SK-N-SH treated with all-trans-retinoic acid at 6 μM for 48 hours (cell line): ENCODE data around the gene PCNX3.

Experiments
- ATAC-seq: fragments of 200-7000 bp; cut with Tn5 transposase; 3 replicates; pipeline ENCODE4 v1.9.1; 2020; ENCODE audit warnings: mild to moderate bottlenecking, moderate library complexity
- ARNTL ChIP-seq: fragments of 450-650 bp; formaldehyde crosslinking; IDR thresholded peaks from 2 replicates; pipeline ENCODE4 v1.5.0; 2020; ENCODE audit warnings: low read depth, mild to moderate bottlenecking, moderate library complexity, borderline replicate concordance
- BACH2 ChIP-seq: fragments of 250-450 bp; sonication (Bioruptor Pico); IDR thresholded peaks from 2 replicates; pipeline ENCODE4 v1.9.0; 2021; ENCODE audit warnings: mild to moderate bottlenecking, borderline replicate concordance
- CSDC2 ChIP-seq: fragments of 250-450 bp; sonication (Bioruptor Pico); IDR thresholded peaks from 2 replicates; pipeline ENCODE4 v1.5.0; 2020; ENCODE audit warnings: mild to moderate bottlenecking, moderate library complexity
- ESRRG ChIP-seq: fragments of 250-450 bp; sonication (Bioruptor Pico); IDR thresholded peaks from 2 replicates; pipeline ENCODE4 v1.6.1; 2021; ENCODE audit warnings: mild to moderate bottlenecking
- GLIS3 ChIP-seq: fragments of 250-450 bp; sonication (Bioruptor Pico); IDR thresholded peaks from 2 replicates; pipeline ENCODE4 v1.5.0; 2020; ENCODE audit warnings: mild to moderate bottlenecking, moderate library complexity
- ISL1 ChIP-seq: fragments of 250-450 bp; sonication (Bioruptor Pico); IDR thresholded peaks from 2 replicates; pipeline ENCODE4 v2.1.2; 2022; ENCODE audit warnings: mild to moderate bottlenecking, moderate library complexity
- OSR1 ChIP-seq: fragments of 250-450 bp; sonication (Bioruptor Pico); IDR thresholded peaks from 2 replicates; pipeline ENCODE4 v1.8.0; 2022; ENCODE audit warnings: moderate library complexity, mild to moderate bottlenecking, inconsistent platforms
- PPARA ChIP-seq: fragments of 250-450 bp; sonication (Bioruptor Pico); IDR thresholded peaks from 2 replicates; pipeline ENCODE4 v1.5.0; 2020; ENCODE audit warnings: mild to moderate bottlenecking, borderline replicate concordance
- RARB ChIP-seq: fragments of 250-450 bp; sonication (Bioruptor Pico); IDR thresholded peaks from 2 replicates; pipeline ENCODE4 v1.8.0; 2021; ENCODE audit warnings: mild to moderate bottlenecking, moderate library complexity
- SNAI2 ChIP-seq: fragments of 250-450 bp; sonication (Bioruptor Pico); IDR thresholded peaks from 2 replicates; pipeline ENCODE4 v1.5.0; 2020; ENCODE audit warnings: mild to moderate bottlenecking, moderate library complexity
- TCF4 ChIP-seq: fragments of 250-450 bp; sonication (Bioruptor Pico); IDR thresholded peaks from 2 replicates; pipeline ENCODE4 v1.8.0; 2021; ENCODE audit warnings: mild to moderate bottlenecking, moderate library complexity, borderline replicate concordance
- TOX ChIP-seq: fragments of 250-450 bp; sonication (Bioruptor Pico); IDR thresholded peaks from 2 replicates; pipeline ENCODE4 v1.8.0; 2021; ENCODE audit warnings: mild to moderate bottlenecking, moderate library complexity, borderline replicate concordance
- ZC3H10 ChIP-seq: fragments of 250-450 bp; sonication (Bioruptor Pico); IDR thresholded peaks from 2 replicates; pipeline ENCODE4 v1.5.1; 2021; ENCODE audit warnings: mild to moderate bottlenecking, moderate library complexity
- ZFP3 ChIP-seq: fragments of 250-450 bp; sonication (Bioruptor Pico); IDR thresholded peaks from 2 replicates; pipeline ENCODE4 v1.5.0; 2020; ENCODE audit warnings: mild to moderate bottlenecking, moderate library complexity
- ZFP30 ChIP-seq: fragments of 450-650 bp; formaldehyde crosslinking; IDR thresholded peaks from 2 replicates; pipeline ENCODE4 v1.5.0; 2022; ENCODE audit warnings: mild to moderate bottlenecking, moderate library complexity
- ZNF565 ChIP-seq: fragments of 450-650 bp; formaldehyde crosslinking; conservative IDR thresholded peaks from 2 replicates; pipeline ENCODE4 v1.5.0; 2020; ENCODE audit warnings: low read depth, mild to moderate bottlenecking, moderate library complexity
- ZNF70 ChIP-seq: fragments of 450-650 bp; formaldehyde crosslinking; IDR thresholded peaks from 2 replicates; pipeline ENCODE4 v1.5.0; 2020; ENCODE audit warnings: mild to moderate bottlenecking, moderate library complexity
- ZNF8 ChIP-seq: fragments of 450-650 bp; formaldehyde crosslinking; IDR thresholded peaks from 2 replicates; pipeline ENCODE4 v1.5.0; 2020; ENCODE audit warnings: mild to moderate bottlenecking, moderate library complexity
- TF ChIP-seq, protein P1 (sequence below): fragments of 250-450 bp; sonication (Bioruptor Pico); IDR thresholded peaks from 2 replicates; pipeline ENCODE4 v1.8.0; 2020; ENCODE audit warnings: mild to moderate bottlenecking, moderate library complexity, borderline replicate concordance
- TF ChIP-seq, protein P2 (sequence below): fragments of 250-450 bp; sonication (Bioruptor Pico); IDR thresholded peaks from 2 replicates; pipeline ENCODE4 v1.5.1; 2020; ENCODE audit warnings: low read depth, mild to moderate bottlenecking, moderate library complexity
- TF ChIP-seq, protein P3 (sequence below): fragments of 250-450 bp; sonication (Bioruptor Pico); IDR thresholded peaks from 2 replicates; pipeline ENCODE4 v1.5.1; 2021; ENCODE audit warnings: mild to moderate bottlenecking, moderate library complexity
- TF ChIP-seq, protein P4 (sequence below): fragments of 250-450 bp; sonication (Bioruptor Pico); IDR thresholded peaks from 2 replicates; pipeline ENCODE4 v1.5.0; 2020; ENCODE audit warnings: mild to moderate bottlenecking, moderate library complexity
- TF ChIP-seq, protein P5 (sequence below): fragments of 250-450 bp; sonication (Bioruptor Pico); IDR thresholded peaks from 2 replicates; pipeline ENCODE4 v1.8.0; 2021; ENCODE audit warnings: low read depth, mild to moderate bottlenecking, moderate library complexity, borderline replicate concordance

The PCNX3 gene

DNA sequence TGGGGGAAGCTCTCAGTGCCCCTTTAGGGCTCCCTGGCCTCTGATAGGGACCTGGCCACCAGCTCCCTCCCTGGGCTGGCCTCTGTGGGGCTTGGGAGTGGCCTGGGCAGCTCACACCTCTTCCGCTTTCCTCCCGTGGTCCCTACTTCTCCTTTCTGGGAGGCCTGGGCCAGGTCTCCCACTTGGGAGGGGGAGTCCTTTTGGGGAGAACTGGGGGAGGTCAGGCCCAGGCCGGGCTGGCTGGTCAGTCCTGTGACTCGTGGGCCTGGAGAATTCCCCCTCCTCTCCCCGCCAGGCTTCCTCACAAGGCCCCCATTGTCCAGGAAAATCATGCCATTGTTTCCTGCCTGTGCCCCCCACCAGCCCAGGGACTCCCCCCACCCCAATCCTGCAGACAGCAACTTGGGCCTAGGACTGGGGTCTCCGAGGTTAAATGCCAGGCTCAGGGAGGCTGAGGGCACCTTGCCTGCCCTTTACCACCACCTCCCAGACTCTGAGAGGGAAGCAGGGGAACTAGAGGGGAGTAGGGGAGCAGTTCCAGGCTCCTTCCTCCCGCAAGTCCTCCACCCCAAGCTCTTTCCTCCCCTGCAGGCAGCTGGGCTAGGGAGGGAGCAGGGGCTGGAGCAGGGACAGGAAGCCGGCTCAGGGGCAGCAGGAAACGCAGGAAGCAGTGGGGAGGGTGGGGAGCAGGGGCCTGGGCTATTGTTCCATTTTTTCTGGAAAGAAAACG is 4.4 kb upstream of the PCNX3 start:
- ATAC-seq = no peak
- TF ChIP-seq TCF4 (no peak), ARNTL (CRISPR knock-in tag) (no peak)

DNA sequence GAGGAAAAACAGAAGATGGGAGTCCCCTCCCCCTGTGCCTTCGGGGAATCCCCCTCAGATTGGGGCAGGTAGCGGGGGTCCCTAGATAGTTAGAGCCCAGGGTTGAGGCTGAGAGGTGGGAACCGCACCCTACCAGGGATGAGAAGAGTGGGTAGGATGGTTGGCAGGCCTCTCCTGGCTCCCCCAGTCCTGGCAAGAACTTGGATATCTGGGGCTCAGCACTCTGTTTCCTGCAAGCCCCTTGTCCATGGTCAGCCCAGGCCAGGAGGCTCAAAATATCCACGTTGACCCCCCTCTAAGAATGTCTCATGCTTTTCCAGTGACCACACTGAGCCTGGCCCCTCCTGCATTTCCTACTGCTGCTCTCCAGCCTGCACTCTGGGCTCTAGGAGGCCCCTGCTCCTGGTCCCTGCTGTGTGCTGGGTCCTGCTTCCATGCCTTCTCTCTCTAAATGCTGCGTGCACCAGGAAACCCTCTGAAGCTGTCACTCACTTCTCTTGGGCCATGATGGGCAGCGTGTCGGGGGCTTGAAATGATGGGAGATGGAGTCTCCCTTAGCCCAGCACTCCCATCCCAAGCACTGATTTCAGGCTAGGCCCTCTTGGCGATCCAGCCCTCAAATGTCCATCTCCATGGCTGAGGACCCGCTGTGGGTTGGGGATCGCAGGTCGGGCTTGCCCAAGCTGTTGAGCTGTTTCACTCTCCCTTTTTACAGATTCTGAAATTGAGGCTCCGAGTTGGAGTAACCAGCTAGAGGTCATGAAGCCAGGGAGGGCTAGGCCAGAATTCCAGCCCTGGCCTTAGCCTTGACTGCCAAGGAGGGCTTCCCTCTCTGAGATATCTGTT is 3.6 kb upstream of the PCNX3 start:
- TF ChIP-seq ZNF8 (no peak), ESRRG (CRISPR knock-in tag) (no peak), ARNTL (CRISPR knock-in tag) (no peak), CSDC2 (no peak), OSR1 (CRISPR knock-in tag) (no peak), ISL1 (no peak), ZC3H10 (no peak), BACH2 (CRISPR knock-in tag) (no peak), ZFP3 (CRISPR knock-in tag) (no peak), TOX (CRISPR knock-in tag) (no peak), ZFP30 (CRISPR knock-in tag) (no peak), RARB (CRISPR knock-in tag) (no peak), SNAI2 (CRISPR knock-in tag) (no peak)
- TF ChIP-seq, protein P1, sequence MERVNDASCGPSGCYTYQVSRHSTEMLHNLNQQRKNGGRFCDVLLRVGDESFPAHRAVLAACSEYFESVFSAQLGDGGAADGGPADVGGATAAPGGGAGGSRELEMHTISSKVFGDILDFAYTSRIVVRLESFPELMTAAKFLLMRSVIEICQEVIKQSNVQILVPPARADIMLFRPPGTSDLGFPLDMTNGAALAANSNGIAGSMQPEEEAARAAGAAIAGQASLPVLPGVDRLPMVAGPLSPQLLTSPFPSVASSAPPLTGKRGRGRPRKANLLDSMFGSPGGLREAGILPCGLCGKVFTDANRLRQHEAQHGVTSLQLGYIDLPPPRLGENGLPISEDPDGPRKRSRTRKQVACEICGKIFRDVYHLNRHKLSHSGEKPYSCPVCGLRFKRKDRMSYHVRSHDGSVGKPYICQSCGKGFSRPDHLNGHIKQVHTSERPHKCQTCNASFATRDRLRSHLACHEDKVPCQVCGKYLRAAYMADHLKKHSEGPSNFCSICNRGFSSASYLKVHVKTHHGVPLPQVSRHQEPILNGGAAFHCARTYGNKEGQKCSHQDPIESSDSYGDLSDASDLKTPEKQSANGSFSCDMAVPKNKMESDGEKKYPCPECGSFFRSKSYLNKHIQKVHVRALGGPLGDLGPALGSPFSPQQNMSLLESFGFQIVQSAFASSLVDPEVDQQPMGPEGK (CRISPR knock-in tag) = no peak
- TF ChIP-seq, protein P2, sequence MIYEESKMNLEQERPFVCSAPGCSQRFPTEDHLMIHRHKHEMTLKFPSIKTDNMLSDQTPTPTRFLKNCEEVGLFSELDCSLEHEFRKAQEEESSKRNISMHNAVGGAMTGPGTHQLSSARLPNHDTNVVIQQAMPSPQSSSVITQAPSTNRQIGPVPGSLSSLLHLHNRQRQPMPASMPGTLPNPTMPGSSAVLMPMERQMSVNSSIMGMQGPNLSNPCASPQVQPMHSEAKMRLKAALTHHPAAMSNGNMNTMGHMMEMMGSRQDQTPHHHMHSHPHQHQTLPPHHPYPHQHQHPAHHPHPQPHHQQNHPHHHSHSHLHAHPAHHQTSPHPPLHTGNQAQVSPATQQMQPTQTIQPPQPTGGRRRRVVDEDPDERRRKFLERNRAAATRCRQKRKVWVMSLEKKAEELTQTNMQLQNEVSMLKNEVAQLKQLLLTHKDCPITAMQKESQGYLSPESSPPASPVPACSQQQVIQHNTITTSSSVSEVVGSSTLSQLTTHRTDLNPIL = no peak
- TF ChIP-seq, protein P3, sequence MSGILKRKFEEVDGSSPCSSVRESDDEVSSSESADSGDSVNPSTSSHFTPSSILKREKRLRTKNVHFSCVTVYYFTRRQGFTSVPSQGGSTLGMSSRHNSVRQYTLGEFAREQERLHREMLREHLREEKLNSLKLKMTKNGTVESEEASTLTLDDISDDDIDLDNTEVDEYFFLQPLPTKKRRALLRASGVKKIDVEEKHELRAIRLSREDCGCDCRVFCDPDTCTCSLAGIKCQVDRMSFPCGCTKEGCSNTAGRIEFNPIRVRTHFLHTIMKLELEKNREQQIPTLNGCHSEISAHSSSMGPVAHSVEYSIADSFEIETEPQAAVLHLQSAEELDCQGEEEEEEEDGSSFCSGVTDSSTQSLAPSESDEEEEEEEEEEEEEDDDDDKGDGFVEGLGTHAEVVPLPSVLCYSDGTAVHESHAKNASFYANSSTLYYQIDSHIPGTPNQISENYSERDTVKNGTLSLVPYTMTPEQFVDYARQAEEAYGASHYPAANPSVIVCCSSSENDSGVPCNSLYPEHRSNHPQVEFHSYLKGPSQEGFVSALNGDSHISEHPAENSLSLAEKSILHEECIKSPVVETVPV = no peak
- TF ChIP-seq, protein P4, sequence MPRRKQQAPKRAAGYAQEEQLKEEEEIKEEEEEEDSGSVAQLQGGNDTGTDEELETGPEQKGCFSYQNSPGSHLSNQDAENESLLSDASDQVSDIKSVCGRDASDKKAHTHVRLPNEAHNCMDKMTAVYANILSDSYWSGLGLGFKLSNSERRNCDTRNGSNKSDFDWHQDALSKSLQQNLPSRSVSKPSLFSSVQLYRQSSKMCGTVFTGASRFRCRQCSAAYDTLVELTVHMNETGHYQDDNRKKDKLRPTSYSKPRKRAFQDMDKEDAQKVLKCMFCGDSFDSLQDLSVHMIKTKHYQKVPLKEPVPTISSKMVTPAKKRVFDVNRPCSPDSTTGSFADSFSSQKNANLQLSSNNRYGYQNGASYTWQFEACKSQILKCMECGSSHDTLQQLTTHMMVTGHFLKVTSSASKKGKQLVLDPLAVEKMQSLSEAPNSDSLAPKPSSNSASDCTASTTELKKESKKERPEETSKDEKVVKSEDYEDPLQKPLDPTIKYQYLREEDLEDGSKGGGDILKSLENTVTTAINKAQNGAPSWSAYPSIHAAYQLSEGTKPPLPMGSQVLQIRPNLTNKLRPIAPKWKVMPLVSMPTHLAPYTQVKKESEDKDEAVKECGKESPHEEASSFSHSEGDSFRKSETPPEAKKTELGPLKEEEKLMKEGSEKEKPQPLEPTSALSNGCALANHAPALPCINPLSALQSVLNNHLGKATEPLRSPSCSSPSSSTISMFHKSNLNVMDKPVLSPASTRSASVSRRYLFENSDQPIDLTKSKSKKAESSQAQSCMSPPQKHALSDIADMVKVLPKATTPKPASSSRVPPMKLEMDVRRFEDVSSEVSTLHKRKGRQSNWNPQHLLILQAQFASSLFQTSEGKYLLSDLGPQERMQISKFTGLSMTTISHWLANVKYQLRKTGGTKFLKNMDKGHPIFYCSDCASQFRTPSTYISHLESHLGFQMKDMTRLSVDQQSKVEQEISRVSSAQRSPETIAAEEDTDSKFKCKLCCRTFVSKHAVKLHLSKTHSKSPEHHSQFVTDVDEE (CRISPR knock-in tag) = no peak
- TF ChIP-seq, protein P5, sequence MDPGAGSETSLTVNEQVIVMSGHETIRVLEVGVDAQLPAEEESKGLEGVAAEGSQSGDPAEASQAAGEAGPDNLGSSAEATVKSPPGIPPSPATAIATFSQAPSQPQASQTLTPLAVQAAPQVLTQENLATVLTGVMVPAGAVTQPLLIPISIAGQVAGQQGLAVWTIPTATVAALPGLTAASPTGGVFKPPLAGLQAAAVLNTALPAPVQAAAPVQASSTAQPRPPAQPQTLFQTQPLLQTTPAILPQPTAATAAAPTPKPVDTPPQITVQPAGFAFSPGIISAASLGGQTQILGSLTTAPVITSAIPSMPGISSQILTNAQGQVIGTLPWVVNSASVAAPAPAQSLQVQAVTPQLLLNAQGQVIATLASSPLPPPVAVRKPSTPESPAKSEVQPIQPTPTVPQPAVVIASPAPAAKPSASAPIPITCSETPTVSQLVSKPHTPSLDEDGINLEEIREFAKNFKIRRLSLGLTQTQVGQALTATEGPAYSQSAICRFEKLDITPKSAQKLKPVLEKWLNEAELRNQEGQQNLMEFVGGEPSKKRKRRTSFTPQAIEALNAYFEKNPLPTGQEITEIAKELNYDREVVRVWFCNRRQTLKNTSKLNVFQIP (CRISPR knock-in tag) = no peak
- ATAC-seq = no peak

DNA sequence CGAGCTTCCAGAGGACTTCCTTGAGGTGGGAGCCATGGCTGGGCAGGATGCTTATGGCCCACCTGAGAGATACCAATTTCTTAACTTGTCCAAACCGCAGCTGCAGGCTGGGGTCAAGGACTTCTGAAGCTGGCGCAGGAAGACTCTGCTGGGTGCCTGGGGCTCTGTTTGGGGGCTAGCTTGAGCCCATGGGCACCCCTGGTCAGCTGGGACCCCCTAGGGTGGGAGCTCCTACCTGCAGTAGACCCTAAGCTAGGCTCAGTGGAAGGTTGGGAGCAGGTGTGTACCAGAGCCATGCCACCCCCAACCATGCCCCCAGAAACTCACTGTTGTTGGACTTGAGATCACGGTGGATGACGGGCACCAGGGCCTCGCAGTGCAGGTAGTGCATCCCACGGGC is 2.9 kb upstream of the PCNX3 start:
- ATAC-seq = no peak
- TF ChIP-seq ISL1 (no peak), ZNF8 (no peak), ARNTL (CRISPR knock-in tag) (no peak), GLIS3 (CRISPR knock-in tag) (no peak), BACH2 (CRISPR knock-in tag) (no peak), ZNF70 (no peak), ESRRG (CRISPR knock-in tag) (no peak), PPARA (CRISPR knock-in tag) (no peak), ZNF565 (CRISPR knock-in tag) (no peak), TCF4 (no peak), ZFP30 (CRISPR knock-in tag) (no peak)
- TF ChIP-seq, protein P1 (CRISPR knock-in tag) = no peak
- TF ChIP-seq, protein P2 = no peak
- TF ChIP-seq, all 23 proteins: peak for 0
